ENCODE measurements around the gene ANKRD11.

DNA sequence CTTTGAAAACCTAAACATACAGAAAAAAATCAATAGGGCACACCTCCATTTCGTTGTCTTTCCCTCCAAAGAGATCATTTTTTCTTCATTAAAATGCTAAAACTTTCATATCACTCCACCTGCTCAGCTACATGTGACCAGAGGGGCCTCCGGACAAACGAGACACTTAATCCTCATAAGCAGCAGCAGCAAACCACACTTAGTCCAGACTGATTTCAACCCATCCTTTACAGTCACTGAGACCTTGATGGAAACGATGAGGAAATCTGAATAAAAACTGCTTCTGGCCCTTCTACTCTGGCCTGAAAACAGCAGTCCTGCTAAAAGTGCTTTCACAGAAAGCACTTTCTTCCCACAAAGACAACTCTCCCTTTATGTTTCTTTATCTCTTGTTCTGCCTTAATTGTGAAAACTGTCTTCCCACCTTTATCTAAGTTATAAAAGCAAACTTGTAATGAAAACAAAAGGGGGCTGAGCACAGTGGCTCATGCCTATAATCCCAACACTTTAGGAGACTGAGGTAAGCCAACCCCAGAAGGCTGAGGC is 4.6 kb downstream of the ANKRD11 start:
- no peak for TF ChIP-seq EZH2phosphoT487 (IDR thresholded peaks at IDR 0.05; ENCODE audit: low read length)
- TF ChIP-seq, protein P1, sequence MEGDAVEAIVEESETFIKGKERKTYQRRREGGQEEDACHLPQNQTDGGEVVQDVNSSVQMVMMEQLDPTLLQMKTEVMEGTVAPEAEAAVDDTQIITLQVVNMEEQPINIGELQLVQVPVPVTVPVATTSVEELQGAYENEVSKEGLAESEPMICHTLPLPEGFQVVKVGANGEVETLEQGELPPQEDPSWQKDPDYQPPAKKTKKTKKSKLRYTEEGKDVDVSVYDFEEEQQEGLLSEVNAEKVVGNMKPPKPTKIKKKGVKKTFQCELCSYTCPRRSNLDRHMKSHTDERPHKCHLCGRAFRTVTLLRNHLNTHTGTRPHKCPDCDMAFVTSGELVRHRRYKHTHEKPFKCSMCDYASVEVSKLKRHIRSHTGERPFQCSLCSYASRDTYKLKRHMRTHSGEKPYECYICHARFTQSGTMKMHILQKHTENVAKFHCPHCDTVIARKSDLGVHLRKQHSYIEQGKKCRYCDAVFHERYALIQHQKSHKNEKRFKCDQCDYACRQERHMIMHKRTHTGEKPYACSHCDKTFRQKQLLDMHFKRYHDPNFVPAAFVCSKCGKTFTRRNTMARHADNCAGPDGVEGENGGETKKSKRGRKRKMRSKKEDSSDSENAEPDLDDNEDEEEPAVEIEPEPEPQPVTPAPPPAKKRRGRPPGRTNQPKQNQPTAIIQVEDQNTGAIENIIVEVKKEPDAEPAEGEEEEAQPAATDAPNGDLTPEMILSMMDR (IDR thresholded peaks at IDR 0.05; ENCODE audit: low read length): no peak

All from MM.1S (cell line).